ENCODE data around the gene SLC13A3.

Gene SLC13A3

GRCh38 chr20:46519471-46520068 lies 131.7 kb downstream of the SLC13A3 start:
- no peak for DNase-seq

- DNase-seq, result peak; percentile 33
Observed at GRCh38 chr20:46512943-46513844, 138.1 kb downstream of the SLC13A3 start, which contains the start of gene ZNF334. ZNF334 (minus strand) TSS chr20:46513559; CDS start chr20:46512102, 1,457 bp downstream.

- DNase-seq, result no peak
Observed at GRCh38 chr20:46509523-46509922, 141.7 kb downstream of the SLC13A3 start.

Measured in activated naive CD4-positive, alpha-beta T cell treated with Interleukin-2 at 50 U/mL for 16 hours (primary cell).